HG03521 (cell line): ENCODE measurements around the gene MROH2A.
"Not testable (repeated sequence)": the region's sequence is repeated elsewhere in the genome, so short reads cannot be mapped to it uniquely, and the experiment has no call there.

ENCODE experiments used
- ATAC-seq: cut with Tn5 transposase; IDR thresholded peaks from one replicate; pipeline ENCODE4 v1.9.1; 2021; ENCODE audit warnings: mild to moderate bottlenecking, moderate library complexity; ENCODE audit not compliant: unreplicated experiment

The MROH2A gene

DNA sequence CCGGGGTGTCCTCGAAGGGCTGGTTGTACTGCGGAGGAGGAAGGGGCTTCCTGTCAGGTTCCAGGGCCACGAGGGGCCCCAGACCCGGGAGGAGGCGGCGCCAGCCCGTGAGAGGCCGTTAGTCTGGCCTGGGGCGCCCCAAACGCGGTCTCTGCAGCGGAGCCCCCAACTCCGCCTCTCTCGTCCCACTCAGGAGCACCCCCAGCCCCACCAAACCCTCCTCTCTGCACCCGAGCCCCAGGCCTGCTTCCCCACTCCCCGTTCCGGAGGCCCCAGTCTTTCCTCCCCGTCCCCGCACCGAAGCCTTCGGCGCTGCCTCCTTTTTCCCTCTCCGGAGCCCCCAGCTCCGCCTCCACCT, 75.7 kb downstream of the MROH2A start:
- ATAC-seq = peak; percentile 2

DNA sequence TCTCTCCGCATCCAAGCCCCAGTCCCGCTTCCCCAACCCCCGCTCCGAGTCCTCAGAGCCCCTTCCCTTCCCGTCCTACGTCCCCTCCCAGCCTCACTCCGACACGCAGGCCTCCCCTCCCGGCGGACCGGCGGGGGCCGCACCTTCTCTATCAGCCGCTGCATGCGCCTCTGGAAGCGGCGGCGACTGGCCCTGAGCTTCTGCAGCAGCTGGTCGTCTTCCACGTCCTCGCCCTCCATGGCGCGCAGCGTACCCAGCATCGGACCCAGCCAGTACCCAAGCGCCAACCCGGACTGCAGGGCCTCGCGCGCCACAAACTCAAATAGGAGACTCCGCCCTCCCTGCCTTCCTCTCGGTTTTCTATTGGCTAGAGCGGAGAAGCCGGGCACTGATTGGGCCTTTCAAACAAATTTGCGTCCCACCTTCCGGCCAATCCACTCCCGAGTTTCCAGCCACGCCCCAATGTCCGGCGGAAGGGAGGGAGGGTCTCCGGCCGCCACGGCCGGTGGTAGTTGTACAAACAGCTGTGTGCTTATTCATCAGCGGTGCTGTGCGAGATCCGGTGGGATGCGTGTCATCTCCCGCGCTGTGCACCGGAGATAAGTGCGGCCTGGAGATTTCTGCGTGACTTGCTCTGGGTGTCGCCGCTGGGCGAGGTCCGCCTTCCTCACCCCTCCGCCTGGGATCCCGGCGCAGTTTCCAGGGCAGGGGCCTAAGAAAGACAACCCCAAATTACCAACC, 76.3 kb downstream of the MROH2A start, which contains the start of gene HJURP:
Gene HJURP (minus strand): TSS at position 295 of the 741 bp plus-strand sequence. CDS start 35 bp downstream, at position 260.
- peak; percentile 97 for ATAC-seq

DNA sequence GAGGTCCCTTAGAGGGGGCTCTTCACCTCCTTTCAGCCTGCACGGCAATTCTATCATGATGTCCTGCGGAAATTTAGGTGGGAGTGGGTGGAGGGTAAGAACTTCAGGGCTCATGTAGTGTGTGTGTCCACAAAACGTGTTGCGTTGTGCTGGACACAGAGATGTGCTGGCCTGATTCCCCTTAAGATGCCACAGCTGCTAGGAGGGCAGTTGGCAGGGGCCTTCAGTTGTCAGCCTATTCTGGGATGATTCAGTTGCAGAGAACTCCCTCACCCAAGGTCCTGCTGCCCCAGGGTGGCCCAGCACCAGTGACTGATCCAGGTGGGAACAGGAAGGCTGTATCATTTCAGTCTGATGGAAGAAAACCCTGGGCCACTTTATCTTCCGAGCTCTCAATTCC, 77.2 kb downstream of the MROH2A start:
- no peak for ATAC-seq

DNA sequence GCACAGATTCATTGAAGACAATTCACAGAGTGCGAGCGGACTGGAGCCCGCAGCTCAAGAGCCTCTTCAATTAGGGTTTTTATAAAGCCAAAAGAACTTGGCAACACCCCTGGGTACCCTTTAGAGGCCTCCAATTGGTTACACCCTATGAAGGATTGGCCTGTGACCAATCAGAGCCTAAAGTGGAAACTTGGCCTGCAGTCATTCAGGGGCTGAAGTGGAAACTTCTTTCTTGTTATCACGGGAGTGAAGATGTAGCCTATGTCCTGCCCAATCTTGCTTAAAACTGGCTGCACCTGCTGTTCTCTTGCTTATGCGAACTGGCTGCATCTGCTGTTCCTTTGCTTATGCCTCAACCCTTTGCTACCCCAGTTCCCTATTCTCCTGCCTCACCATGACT, 78.1 kb downstream of the MROH2A start:
- no peak for ATAC-seq

DNA sequence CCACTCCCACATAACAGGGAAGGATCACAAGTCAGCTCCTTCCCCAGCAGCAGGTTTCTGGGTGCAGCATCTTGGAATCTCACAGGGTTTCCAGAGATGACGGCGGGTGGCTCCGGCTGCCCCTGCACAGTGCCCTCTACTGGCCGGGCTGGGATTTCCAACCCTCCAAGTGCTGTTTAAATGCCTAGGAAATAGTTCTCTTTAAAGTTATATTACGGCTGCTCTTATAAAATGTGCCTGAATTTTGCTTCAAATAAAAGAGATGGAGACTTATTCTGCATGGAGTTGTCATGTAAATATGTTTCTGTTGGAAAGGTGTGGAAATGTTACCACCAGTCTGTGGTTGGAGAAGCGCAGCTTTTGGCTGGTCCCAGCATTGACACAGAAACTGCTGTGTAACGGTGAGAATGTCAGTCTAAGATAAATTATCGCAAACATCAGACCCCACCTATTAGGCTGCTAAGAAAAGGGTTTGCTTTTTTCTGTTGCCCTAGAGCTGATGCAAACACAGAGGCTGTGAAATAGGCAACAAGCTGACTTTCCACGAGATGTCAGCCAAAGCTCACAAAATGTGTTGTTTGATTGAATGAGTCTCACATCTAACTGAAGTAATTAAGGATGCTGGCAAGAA, 79.5 kb downstream of the MROH2A start:
- ATAC-seq = no peak

DNA sequence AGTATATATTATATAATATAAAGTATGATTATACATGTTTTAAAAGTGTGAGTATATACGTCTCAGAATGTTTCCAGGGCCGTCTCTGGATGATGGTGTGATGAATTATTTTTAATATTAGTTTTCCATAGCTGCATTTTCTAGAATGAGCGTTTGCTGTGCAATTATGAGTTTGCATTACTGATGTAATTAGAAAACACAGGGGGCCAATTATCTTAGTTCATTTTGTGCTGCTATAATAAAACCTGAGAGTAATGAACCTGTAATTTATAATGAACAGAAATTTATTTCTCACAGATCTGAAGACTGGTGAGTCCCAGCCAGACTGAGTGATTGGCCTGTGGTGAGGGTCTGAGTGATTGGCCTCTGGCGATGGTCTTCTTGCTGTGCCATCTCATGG, 80.2 kb downstream of the MROH2A start:
- no peak for ATAC-seq

DNA sequence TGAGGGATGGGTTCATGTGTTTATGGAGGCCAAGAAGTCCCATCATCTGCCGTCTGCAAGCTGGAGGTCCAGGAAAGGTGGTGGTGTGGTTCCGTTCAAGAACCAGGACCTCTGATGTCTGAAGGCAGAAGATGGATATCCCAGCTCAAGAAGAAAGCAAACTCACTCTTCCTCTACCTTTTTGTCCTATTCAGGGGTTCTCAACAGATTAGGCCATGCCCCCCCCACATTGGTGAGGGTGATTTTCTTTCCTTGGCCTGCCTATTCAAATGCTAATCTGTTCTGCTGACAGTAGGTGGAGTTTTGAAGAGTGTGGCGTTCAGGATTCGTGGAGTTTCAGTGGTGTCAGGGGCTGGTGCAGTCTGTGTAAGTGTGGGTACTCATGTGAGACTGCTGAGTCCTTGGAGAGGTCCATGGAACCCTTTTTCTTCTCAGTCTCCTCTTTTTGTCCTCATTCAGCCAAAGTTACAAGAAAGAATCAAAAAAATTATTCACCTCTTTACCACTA, 84.2 kb downstream of the MROH2A start:
- ATAC-seq = no peak

DNA sequence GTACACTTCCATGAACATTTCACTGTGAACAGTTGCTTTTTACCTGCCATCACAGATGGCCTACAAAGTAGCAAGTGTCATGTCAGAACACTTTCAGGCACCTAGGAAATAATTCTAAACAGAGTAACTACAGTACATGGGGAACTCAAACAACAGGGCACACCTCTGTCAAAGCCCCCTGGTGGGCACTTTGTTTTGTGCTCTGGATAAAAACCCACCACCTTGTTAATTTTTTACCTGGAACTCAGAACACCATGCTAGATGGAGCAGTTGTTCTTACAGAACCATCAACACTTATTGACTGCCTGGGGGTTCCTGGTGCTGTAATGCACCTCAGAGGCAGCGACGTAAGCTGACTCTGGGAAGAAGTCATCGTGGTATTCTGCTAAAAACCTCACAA, 87.7 kb downstream of the MROH2A start:
- no peak for ATAC-seq

DNA sequence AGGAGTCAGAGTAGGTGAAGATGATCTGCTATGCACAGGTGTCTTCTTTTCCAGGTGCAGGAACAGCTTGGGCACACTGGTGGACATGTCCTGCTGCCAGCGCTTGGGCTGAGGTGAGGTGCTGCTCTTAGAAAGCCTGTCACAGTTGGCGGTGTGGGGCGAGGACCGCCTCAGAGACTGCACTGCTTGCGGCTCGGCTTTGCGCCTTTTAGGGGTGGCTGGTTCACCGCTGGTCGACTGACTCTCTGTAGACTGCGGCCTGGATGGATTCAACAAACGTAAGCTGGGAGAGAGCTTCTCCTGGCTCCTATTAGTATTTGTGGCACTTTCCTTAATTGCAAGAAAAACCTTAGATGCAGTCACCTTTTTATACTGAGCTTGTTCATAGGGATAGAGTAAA, 88.3 kb downstream of the MROH2A start:
- ATAC-seq = no peak

DNA sequence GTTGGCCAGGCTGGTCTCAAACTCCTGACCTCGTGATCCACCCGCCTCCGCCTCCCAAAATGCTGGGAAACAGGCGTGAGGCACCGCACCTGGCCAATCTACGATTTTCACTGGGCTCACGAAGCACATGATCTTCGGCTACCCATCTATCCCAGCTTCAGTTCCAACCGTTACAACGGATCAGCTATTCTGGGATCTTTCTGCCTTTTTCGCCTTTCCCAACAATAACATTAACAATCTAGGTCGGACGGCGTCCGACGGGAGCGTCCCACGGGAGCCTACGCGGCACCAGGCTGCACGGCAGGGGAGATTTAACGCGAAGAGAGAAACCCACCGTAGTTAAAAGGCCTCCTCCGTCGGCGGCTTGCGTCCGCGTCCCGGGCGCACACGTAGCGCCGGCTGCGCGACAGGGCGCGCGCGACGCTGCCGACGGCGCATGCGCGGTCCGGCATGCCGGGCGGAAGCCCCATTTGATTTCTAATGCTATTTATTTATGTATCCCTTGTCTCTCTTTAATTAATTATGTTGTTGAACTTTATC, 89.9 kb downstream of the MROH2A start, which contains the start of gene MSL3B:
Gene MSL3B (minus strand): TSS at position 394 of the 540 bp plus-strand sequence.
- ATAC-seq = no peak

DNA sequence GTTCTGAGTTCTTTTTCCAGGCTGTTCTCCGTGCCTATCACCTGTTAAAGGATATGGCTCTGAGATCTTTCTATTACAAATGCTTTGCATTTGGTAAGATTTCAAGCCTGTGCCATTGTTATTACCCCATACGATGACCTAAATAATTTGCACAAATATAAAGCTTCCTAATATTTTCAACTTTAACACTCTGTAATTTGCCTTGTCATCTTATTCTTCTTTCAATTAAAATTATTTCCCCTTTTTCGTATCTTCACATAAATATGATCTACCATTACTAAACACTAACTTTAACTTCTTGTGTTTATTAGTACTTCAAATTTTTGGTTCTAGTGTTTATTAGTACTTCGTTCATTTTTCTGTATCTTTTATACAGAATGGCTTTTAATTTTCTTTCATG, 93.3 kb downstream of the MROH2A start:
- no peak for ATAC-seq

DNA sequence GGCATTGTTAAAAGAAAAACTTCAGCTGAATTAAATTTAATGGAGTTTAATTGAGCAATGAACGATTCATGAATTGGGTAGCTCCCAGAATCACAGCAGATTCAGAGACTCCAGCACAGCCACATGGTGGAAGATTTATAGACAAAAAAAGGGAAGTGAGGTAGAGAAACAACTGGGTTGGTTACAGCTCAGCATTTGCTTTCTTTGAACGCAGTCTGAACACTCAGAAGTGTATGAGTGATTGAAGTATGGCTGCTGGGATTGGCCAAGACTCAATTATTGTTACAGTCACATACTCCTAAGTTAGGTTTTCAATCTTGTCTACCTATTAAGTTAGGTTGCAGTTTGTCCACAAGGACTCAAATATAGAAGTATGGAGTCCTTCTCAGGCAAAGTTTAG, 94.0 kb downstream of the MROH2A start:
- ATAC-seq = not testable (repeated sequence)

DNA sequence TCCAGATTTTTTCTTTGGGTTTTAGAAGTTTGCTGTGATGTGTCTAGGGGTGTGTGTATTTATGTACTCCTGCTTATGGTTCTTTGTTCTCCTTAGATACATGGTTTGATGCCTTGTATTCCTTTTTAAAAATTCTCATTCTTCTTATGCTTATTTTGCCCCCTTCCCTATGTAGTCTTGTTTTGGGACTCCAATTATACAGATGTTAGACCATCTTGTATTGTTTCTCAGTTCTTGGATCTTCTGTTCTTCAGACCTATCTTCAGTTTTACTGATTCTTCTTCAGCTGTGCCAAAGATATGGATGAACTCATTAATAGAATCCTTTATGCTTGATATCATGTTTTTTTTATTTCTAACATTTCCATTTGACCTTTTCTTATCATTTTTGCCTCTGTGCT, 104.2 kb downstream of the MROH2A start:
- ATAC-seq = no peak
